ENCODE data around the gene MT2A. TPM values are rescaled to one million over a fixed set of nuclear protein-coding genes. Genes with fewer than 3 reads are reported as not detected.
A peak's percentile ranks its signal among the peaks of the same experiment; 100 is the strongest.

The MT2A gene
- total and polyA plus RNA-seq, 2 experiments from 2014 or later: 70.3 to 1,143 TPM

DNA sequence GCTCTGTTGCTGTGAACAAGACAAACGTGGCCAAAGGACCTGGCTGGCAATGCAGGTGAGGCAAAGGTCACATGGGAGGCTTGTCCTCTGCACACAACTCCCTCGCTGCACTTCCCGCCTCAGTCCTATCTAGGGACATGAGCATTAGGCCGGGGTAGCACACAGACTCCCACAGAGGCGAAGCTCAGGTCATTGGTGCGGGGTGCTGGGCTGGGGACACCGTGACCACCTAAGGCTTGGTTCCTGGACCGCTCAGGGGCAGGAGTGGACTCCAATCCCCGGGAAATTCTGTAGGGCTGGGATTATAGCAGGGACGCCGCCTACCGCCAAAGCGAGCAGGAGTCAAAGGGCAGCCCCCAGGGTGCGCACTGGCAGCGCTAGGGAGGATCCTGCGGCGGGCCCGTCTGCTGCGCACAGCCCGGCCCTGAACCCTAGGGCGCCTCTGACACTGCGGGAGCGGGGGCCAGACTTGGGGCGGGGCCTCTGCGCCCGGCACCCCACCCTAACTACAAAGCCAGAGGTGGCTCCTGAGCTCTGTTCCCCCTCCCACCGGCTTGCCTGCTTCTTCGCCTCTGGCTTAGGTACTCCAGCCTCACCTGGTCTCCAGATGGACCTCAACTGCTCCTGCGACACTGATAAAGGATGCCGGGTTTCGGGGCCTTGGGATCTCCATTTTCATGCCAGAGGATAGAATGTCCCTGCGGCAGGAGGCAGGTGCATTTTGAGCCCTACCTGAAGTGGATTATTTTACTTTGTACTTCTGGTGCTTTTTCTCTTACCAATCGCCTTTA lies 39.5 kb downstream of the MT2A start:
- Histone ChIP-seq H4K20me1 (ENCODE audit: insufficient read depth, poor library complexity, severe bottlenecking) (no peaks in the 10 kb centered on the region), H2AFZ (no peak overlapping the region), H3K27ac (no peak overlapping the region), H3K9me2 (replicated peaks; ENCODE audit: insufficient read depth) (no peaks in the 10 kb centered on the region), H3K4me3 (no peak overlapping the region), H3K4me1 (ENCODE audit: insufficient read depth) (peaks cover 10% of the 10 kb centered on the region), H3K27me3 (peaks cover 78% of the 10 kb centered on the region), H3K4me2 (no peak overlapping the region), H3K36me3 (replicated peaks; ENCODE audit: insufficient read depth, low read depth) (no peaks in the 10 kb centered on the region), H3K79me2 (no peaks in the 10 kb centered on the region), H3K9me3 (ENCODE audit: low read depth) (no peaks in the 10 kb centered on the region)
- peak; percentile 28 for DNase-seq (ENCODE audit: low spot score)
- WGBS (ENCODE audit: low lambda C conversion rate, missing lambda C conversion rate): 23% methylated on average over 29 of the region's 33 CpGs
- TF ChIP-seq EZH2phosphoT487 (IDR thresholded peaks at IDR 0.05; ENCODE audit: low read depth, severe bottlenecking, unreplicated experiment) (no peak), EZH2 (IDR thresholded peaks at IDR 0.05; ENCODE audit: borderline replicate concordance) (peak; percentile 53)
- TF ChIP-seq, protein P1, sequence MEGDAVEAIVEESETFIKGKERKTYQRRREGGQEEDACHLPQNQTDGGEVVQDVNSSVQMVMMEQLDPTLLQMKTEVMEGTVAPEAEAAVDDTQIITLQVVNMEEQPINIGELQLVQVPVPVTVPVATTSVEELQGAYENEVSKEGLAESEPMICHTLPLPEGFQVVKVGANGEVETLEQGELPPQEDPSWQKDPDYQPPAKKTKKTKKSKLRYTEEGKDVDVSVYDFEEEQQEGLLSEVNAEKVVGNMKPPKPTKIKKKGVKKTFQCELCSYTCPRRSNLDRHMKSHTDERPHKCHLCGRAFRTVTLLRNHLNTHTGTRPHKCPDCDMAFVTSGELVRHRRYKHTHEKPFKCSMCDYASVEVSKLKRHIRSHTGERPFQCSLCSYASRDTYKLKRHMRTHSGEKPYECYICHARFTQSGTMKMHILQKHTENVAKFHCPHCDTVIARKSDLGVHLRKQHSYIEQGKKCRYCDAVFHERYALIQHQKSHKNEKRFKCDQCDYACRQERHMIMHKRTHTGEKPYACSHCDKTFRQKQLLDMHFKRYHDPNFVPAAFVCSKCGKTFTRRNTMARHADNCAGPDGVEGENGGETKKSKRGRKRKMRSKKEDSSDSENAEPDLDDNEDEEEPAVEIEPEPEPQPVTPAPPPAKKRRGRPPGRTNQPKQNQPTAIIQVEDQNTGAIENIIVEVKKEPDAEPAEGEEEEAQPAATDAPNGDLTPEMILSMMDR (IDR thresholded peaks at IDR 0.05; ENCODE audit: poor library complexity): no peak

DNA sequence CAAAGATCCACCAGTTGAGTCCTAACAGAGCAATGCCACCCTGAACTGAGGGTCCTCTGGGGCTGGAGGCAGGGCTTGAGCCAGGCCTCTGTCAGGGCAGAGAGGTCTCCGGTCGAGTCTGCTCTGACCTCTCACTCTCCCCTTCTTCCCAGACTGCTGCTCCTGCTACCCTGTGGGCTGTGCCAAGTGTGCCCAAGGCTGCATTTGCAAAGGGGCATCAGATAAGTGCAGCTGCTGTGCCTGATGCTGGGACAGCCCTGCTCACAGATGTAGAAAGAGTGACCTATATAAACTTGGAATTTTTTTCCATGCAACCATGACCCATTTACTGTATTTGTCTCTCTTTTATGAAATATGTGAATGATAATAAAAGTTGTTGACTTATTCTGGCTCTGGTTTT lies 40.9 kb downstream of the MT2A start:
- TF ChIP-seq, protein P1 (IDR thresholded peaks at IDR 0.05; ENCODE audit: poor library complexity): no peak
- TF ChIP-seq EZH2 (IDR thresholded peaks at IDR 0.05; ENCODE audit: borderline replicate concordance) (no peak), EZH2phosphoT487 (IDR thresholded peaks at IDR 0.05; ENCODE audit: low read depth, severe bottlenecking, unreplicated experiment) (no peak)
- 79% methylated on average over 2 of the region's 2 CpGs for WGBS (ENCODE audit: low lambda C conversion rate, missing lambda C conversion rate)

DNA sequence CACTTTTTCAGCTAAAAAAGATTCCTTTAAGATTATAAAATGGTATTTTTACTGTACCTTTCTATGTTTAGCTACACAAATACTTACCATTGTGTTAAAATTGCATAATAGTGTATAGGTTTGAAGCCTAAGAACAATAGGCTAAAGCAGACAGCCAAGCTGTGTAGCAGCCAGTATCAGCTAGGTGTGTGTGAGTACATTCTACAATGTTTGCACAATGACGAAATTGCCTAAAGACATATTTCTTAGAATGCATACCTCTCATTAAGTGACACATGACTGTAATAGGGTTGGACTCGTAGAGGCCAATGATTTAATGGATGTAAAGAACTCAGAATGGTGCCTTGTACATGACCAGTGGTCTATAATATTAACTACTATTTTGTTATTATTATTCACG lies 41.4 kb downstream of the MT2A start:
- no peak overlapping the region for H2AFZ ChIP-seq
- no peaks in the 10 kb centered on the region for H3K9me2 ChIP-seq (replicated peaks; ENCODE audit: insufficient read depth)
- peaks cover 67% of the 10 kb centered on the region for H3K27me3 ChIP-seq
- no peak overlapping the region for H3K4me3 ChIP-seq
- TF ChIP-seq, protein P1 (IDR thresholded peaks at IDR 0.05; ENCODE audit: poor library complexity): no peak
- TF ChIP-seq EZH2 (IDR thresholded peaks at IDR 0.05; ENCODE audit: borderline replicate concordance): no peak
- H3K79me2 ChIP-seq: no peaks in the 10 kb centered on the region
- 63% methylated on average over 3 of the region's 3 CpGs for WGBS (ENCODE audit: low lambda C conversion rate, missing lambda C conversion rate)
- H3K4me2 ChIP-seq: no peak overlapping the region
- no peak for DNase-seq (ENCODE audit: low spot score)
- no peaks in the 10 kb centered on the region for H4K20me1 ChIP-seq (ENCODE audit: insufficient read depth, poor library complexity, severe bottlenecking)
- H3K9me3 ChIP-seq (ENCODE audit: low read depth): no peaks in the 10 kb centered on the region
- H3K36me3 ChIP-seq (replicated peaks; ENCODE audit: insufficient read depth, low read depth): no peaks in the 10 kb centered on the region
- no peak overlapping the region for H3K27ac ChIP-seq
- no peaks in the 10 kb centered on the region for H3K4me1 ChIP-seq (ENCODE audit: insufficient read depth)

More for the DNA sequence above, 40.9 kb downstream of the MT2A start:
- Histone ChIP-seq H3K27ac (no peak overlapping the region), H3K79me2 (no peaks in the 10 kb centered on the region), H3K4me2 (no peak overlapping the region), H4K20me1 (ENCODE audit: insufficient read depth, poor library complexity, severe bottlenecking) (no peaks in the 10 kb centered on the region), H3K9me3 (ENCODE audit: low read depth) (no peaks in the 10 kb centered on the region), H3K4me1 (ENCODE audit: insufficient read depth) (no peaks in the 10 kb centered on the region), H3K27me3 (peaks cover 71% of the 10 kb centered on the region), H3K9me2 (replicated peaks; ENCODE audit: insufficient read depth) (no peaks in the 10 kb centered on the region), H2AFZ (no peak overlapping the region), H3K36me3 (replicated peaks; ENCODE audit: insufficient read depth, low read depth) (no peaks in the 10 kb centered on the region), H3K4me3 (no peak overlapping the region)
- no peak for DNase-seq (ENCODE audit: low spot score)
